GM12891 (cell line): ENCODE results near the gene ASTE1.

ENCODE experiments used
- DNase-seq: peaks from one replicate; pipeline ENCODE4 v3.0.0; 2011; ENCODE audit warnings: low spot score; ENCODE audit not compliant: insufficient read length
- FAIRE-seq: peaks from 2 replicates; lab custom pipeline; 2011; peaks lifted over from hg19 to GRCh38; lab: Jason Lieb, UNC
- PAX5 ChIP-seq: IDR thresholded peaks from 2 replicates; pipeline ENCODE4 v1.6.1; 2011; ENCODE audit warnings: low read length, moderate library complexity, mild to moderate bottlenecking; ENCODE audit not compliant: insufficient read depth, severe bottlenecking
- POLR2A ChIP-seq: IDR thresholded peaks from 2 replicates; pipeline ENCODE4 v1.6.1; 2011; ENCODE audit warnings: low read depth, low read length, control low read depth
- POLR2AphosphoS5 ChIP-seq: IDR thresholded peaks from 2 replicates; pipeline ENCODE4 v1.6.1; 2011; ENCODE audit warnings: low read depth, low read length, control low read depth
- POU2F2 ChIP-seq: IDR thresholded peaks from 2 replicates; pipeline ENCODE4 v1.6.1; 2011; ENCODE audit warnings: low read depth, mild to moderate bottlenecking, control low read depth, low read length, moderate library complexity
- SPI1 ChIP-seq: IDR thresholded peaks from 2 replicates; pipeline ENCODE4 v1.6.1; 2011; ENCODE audit warnings: low read depth, low read length, control low read depth
- TAF1 ChIP-seq: IDR thresholded peaks from 2 replicates; pipeline ENCODE4 v1.6.1; 2011; ENCODE audit warnings: low read depth, low read length, control low read depth

Gene ASTE1

GRCh38 chr3:131008326-131008725, 18.3 kb downstream of the ASTE1 start:
- no peak for FAIRE-seq
- TF ChIP-seq POLR2A (no peak), POU2F2 (no peak), PAX5 (no peak), POLR2AphosphoS5 (no peak), SPI1 (no peak), TAF1 (no peak)
- no peak for DNase-seq

GRCh38 chr3:131007782-131008181, 18.8 kb downstream of the ASTE1 start:
- no peak for FAIRE-seq
- DNase-seq, result no peak
- TF ChIP-seq PAX5, result no peak
- TF ChIP-seq POLR2A, result no peak
- no peak for TF ChIP-seq POU2F2
- TF ChIP-seq TAF1, result no peak
- TF ChIP-seq POLR2AphosphoS5, result no peak

GRCh38 chr3:131007256-131007655, 19.4 kb downstream of the ASTE1 start:
- DNase-seq (no peak), FAIRE-seq (no peak)
- TF ChIP-seq SPI1 (no peak), POLR2AphosphoS5 (no peak), POLR2A (no peak), TAF1 (no peak), PAX5 (no peak), POU2F2 (no peak)

GRCh38 chr3:131004603-131005002, 22.0 kb downstream of the ASTE1 start:
- TF ChIP-seq TAF1 (no peak), SPI1 (no peak), POLR2A (no peak), PAX5 (no peak), POU2F2 (no peak), POLR2AphosphoS5 (no peak)
- no peak for FAIRE-seq
- DNase-seq, result no peak

- DNase-seq, result no peak
- TF ChIP-seq TAF1 (no peak), SPI1 (no peak), PAX5 (no peak), POLR2A (no peak), POLR2AphosphoS5 (no peak), POU2F2 (no peak)
- no peak for FAIRE-seq
Measured at GRCh38 chr3:131001071-131001470, 25.6 kb downstream of the ASTE1 start.

GRCh38 chr3:130997289-130997688, 29.3 kb downstream of the ASTE1 start:
- FAIRE-seq (no peak), DNase-seq (no peak)
- TF ChIP-seq PAX5 (no peak), POLR2A (no peak), SPI1 (no peak)

- no peak for DNase-seq
- FAIRE-seq, result no peak
- no peak for TF ChIP-seq SPI1
- TF ChIP-seq PAX5, result no peak
- TF ChIP-seq POU2F2, result no peak
- no peak for TF ChIP-seq POLR2AphosphoS5
- TF ChIP-seq POLR2A, result no peak
- no peak for TF ChIP-seq TAF1
Measured at GRCh38 chr3:130992344-130992743, 34.3 kb downstream of the ASTE1 start.

- DNase-seq (no peak), FAIRE-seq (peak; percentile 60)
- TF ChIP-seq POU2F2 (no peak), POLR2AphosphoS5 (no peak), POLR2A (no peak), TAF1 (no peak), PAX5 (no peak), SPI1 (no peak)
Measured at GRCh38 chr3:130991126-130991525, 35.5 kb downstream of the ASTE1 start.

- TF ChIP-seq PAX5 (no peak), POLR2AphosphoS5 (no peak), POU2F2 (no peak), SPI1 (no peak), POLR2A (no peak), TAF1 (no peak)
- no peak for FAIRE-seq
- no peak for DNase-seq
Measured at GRCh38 chr3:130990282-130990681, 36.3 kb downstream of the ASTE1 start.

GRCh38 chr3:130981469-130981868, 45.2 kb downstream of the ASTE1 start:
- FAIRE-seq (no peak), DNase-seq (no peak)
- TF ChIP-seq SPI1, result no peak
- no peak for TF ChIP-seq TAF1

- DNase-seq (no peak), FAIRE-seq (no peak)
- no peak for TF ChIP-seq POLR2A
- TF ChIP-seq TAF1, result no peak
- no peak for TF ChIP-seq POU2F2
- TF ChIP-seq PAX5, result no peak
- TF ChIP-seq POLR2AphosphoS5, result no peak
Measured at GRCh38 chr3:130979117-130979516, 47.5 kb downstream of the ASTE1 start.

- no peak for TF ChIP-seq SPI1
- no peak for TF ChIP-seq PAX5
- TF ChIP-seq POLR2A, result no peak
- TF ChIP-seq POU2F2, result no peak
- no peak for TF ChIP-seq TAF1
- TF ChIP-seq POLR2AphosphoS5, result no peak
- DNase-seq (no peak), FAIRE-seq (no peak)
Measured at GRCh38 chr3:130976706-130977105, 49.9 kb downstream of the ASTE1 start.
